Heart left ventricle (tissue), 16 donors: Measurements from ENCODE around the gene CLPTM1. TPM values are rescaled to one million over a fixed set of nuclear protein-coding genes. Genes with fewer than 3 reads are reported as not detected.
"Not testable (repeated sequence)": the region's sequence is repeated elsewhere in the genome, so short reads cannot be mapped to it uniquely, and the experiment has no call there.

Experiments
- ATAC-seq, 4 donors: fragments of 200-7000 bp; cut with Tn5 transposase; one replicate each; pipeline ENCODE4 v1.9.1; 2020 to 2022; ENCODE audit warnings: moderate library complexity in 4 of 4, mild to moderate bottlenecking in 3 of 4, moderate number of reproducible peaks in 1 of 4
- DNase-seq, 5 donors: peaks; one replicate each; pipeline ENCODE4 v3.0.0-alpha.2; 2020
- H3K27ac ChIP-seq, 12 donors: fragments of 200-600 bp; sonication (generic) in 4 of 12; one replicate each; pipeline versions ENCODE4 v1.5.0 to v1.8.0; 2016 to 2022; ENCODE audit warnings: mild to moderate bottlenecking in 2 of 12
- H3K27me3 ChIP-seq, 9 donors: fragments of 200-600 bp; sonication (generic) in 2 of 9; one replicate each; pipeline versions ENCODE4 v1.5.1 to v1.8.0; 2016 to 2022; ENCODE audit warnings: mild to moderate bottlenecking in 3 of 9
- H3K36me3 ChIP-seq, 9 donors: fragments of 200-600 bp; sonication (generic) in 2 of 9; one replicate each; pipeline versions ENCODE4 v1.5.0 to v1.8.0; 2018 to 2022; ENCODE audit warnings: mild to moderate bottlenecking in 2 of 9
- H3K4me1 ChIP-seq, 12 donors: fragments of 200-600 bp; sonication (generic) in 4 of 12; one replicate each; pipeline versions ENCODE4 v1.5.0 to v1.8.0; 2016 to 2022; ENCODE audit warnings: mild to moderate bottlenecking in 3 of 12
- H3K4me3 ChIP-seq, 12 donors: fragments of 200-600 bp; sonication (generic) in 4 of 12; one replicate each; pipeline versions ENCODE4 v1.5.0 to v1.8.0; 2017 to 2022; ENCODE audit warnings: mild to moderate bottlenecking in 9 of 12, moderate library complexity in 4 of 12
- H3K9me3 ChIP-seq, 12 donors: fragments of 200-600 bp; sonication (generic) in 4 of 12; one replicate each; pipeline versions ENCODE4 v1.5.0 to v1.8.0; 2016 to 2022; ENCODE audit warnings: mild to moderate bottlenecking in 1 of 12
- CTCF ChIP-seq, 12 donors: fragments of 200-600 bp; sonication (generic) in 4 of 12; IDR thresholded peaks; one replicate each; pipeline versions ENCODE4 v1.5.0 to v1.8.0; 2018 to 2022; ENCODE audit warnings: antibody characterized with exemption in 12 of 12, mild to moderate bottlenecking in 5 of 12
- POLR2A ChIP-seq, 2 donors: fragments of 450-650 bp; IDR thresholded peaks; one replicate each; pipeline ENCODE4 v1.6.1; 2017; ENCODE audit warnings: antibody characterized with exemption in 2 of 2, mild to moderate bottlenecking in 2 of 2, moderate library complexity in 2 of 2
- WGBS, 4 donors: extraction: QIAGEN DNeasy Blood & Tissue Kit in 2 of 4; methylation state at CpG; one replicate each; pipeline versions ENCODE4 v1.1.5 to v1.1.7; 2013 to 2018; 5-methylcytosine and 5-hydroxymethylcytosine counted together
- intact Hi-C, 10 donors: fragments of 100-400 bp; cut with DNase I; formaldehyde crosslinking; loops; one replicate each; pipeline versions ENCODE4 v1.11.1 to v1.14.2; 2022
- polyA plus RNA-seq, 2 donors: library from polyadenylated mRNA; stranded (reverse); fragments of 200-250 nt; gene quantifications; one replicate each; pipeline ENCODE4 v1.2.3, GENCODE V29; 2013
- total RNA-seq, 9 donors: library from RNA; depleted of rRNA in 2 of 9; stranded (reverse); fragments of >200 nt in 2 of 9; fragmentation: NEBNext Ultra II Directional in 3 of 9; extraction: Animal tissue kit (Norgen Biotek cat#: 25700) in 3 of 9; gene quantifications; one replicate each; pipeline versions ENCODE4 v1.1.0 to v1.2.4, GENCODE V29; 2016 to 2023
- donor health status: ischemic (EF 13 %, LVEDD 7.1; RV severe dilation, severe dysfunction).
- donor health status: healthy with polysubstance abuse.
- donor health status: DM: no; HTN: yes; CAD: no.
- donor health status: DM: no; HTN: no; CAD: no.
- donor health status: ischemic (EF 25% LVEDD 6.9; RV normal size, moderate dysfunction).
- donor health status: ischemic (EF 25% LVEDD 5.7; RV mildly dilated, moderate dysfunction).
- donor health status: healthy.
- donor health status: DM: yes; HTN: yes; CAD: no.
- donor health status: ischemic (EF 35%, LVEDD 5.7; RV mildly dilated, moderate dysfunction).
- donor health status: nonischemic (EF 11% LVEDD 7.7; RV severe dilation, severe dysfunction).
- donor health status: DM: yes; HTN: yes; CAD: no.
- donor health status: PGD.
- donor health status: ischemic (EF 29% LVEDD 5.4; RV normal size, mild dysfunction).
- donor health status: nonischemic (EF 23%, LVEDD 6.1; RV moderate dilation, normal function).

The CLPTM1 gene
- total and polyA plus RNA-seq, 11 donors = 89.2 to 120 (median 96.0) TPM

GRCh38 chr19:44912854-44913253 lies 42.3 kb upstream of the CLPTM1 start:
- H3K9me3 ChIP-seq = no peaks in the 10 kb centered on the region
- WGBS, 4 donors = 34 to 65% (median 55%) methylated on average over 6 of the region's 6 CpGs
- no peak overlapping the region for H3K4me3 ChIP-seq
- intact Hi-C loops = no loop called here
- H3K4me1 ChIP-seq = peaks cover 0 to 37% (median 8%) of the 10 kb centered on the region in 12 donors
- no peaks in the 10 kb centered on the region for H3K36me3 ChIP-seq
- no peak overlapping the region for H3K27ac ChIP-seq
- ATAC-seq (no peak), DNase-seq (peak in 1 of 5 donors; percentile 54)
- TF ChIP-seq CTCF (IDR thresholded peaks at IDR 0.05) (no peak), POLR2A (IDR thresholded peaks at IDR 0.05) (no peak)
- H3K27me3 ChIP-seq = peaks cover 0 to under 1% (median 0%) of the 10 kb centered on the region in 9 donors

GRCh38 chr19:44913512-44914432 lies 41.4 kb upstream of the CLPTM1 start:
- DNase-seq, H3K9me3 ChIP-seq, ATAC-seq, H3K27me3 ChIP-seq, H3K36me3 ChIP-seq, intact Hi-C loops, H3K27ac ChIP-seq: not testable (repeated sequence)
- Histone ChIP-seq H3K4me1 (peaks cover 0 to 37% (median 8%) of the 10 kb centered on the region in 12 donors), H3K4me3 (peak overlapping the region in 2 of 12 donors; percentile 65 to 66)
- 56 to 63% (median 60%) methylated on average over 23 of the region's 23 CpGs for WGBS, 4 donors

- peak within 1 kb of the TSS in 4 of 12 donors; percentile 20 to 45 (median 27) for H3K27ac ChIP-seq
- ATAC-seq (peak; percentile 82 to 95 (median 93)), DNase-seq (peak; percentile 82 to 87 (median 84))
- H3K4me3 ChIP-seq = peak within 1 kb of the TSS; percentile 22 to 76 (median 56)
- intact Hi-C loops, H3K9me3 ChIP-seq, H3K36me3 ChIP-seq, H3K27me3 ChIP-seq: not testable (repeated sequence)
- 5 to 10% (median 7%) methylated on average over 22 to 28 of the region's 28 CpGs for WGBS, 4 donors
- peaks cover 0 to 37% (median 8%) of the 10 kb centered on the region in 12 donors for H3K4me1 ChIP-seq
Observed at GRCh38 chr19:44914433-44915206, 40.6 kb upstream of the CLPTM1 start, which contains the start of gene APOC1. Gene APOC1, plus strand, starts transcription at chr19:44914608. Its CDS starts 284 bp downstream, at chr19:44914892.

GRCh38 chr19:44924243-44924725 lies 30.9 kb upstream of the CLPTM1 start:
- DNase-seq = no peak

More at GRCh38 chr19:44924243-44924725, 30.9 kb upstream of the CLPTM1 start:
- WGBS, 4 donors = 81 to 85% (median 83%) methylated on average over 8 of the region's 8 CpGs
- intact Hi-C loops = no loop called here
- TF ChIP-seq POLR2A (IDR thresholded peaks at IDR 0.05) (no peak), CTCF (IDR thresholded peaks at IDR 0.05) (no peak)
- Histone ChIP-seq H3K36me3 (no peaks in the 10 kb centered on the region), H3K4me3 (no peak overlapping the region), H3K9me3 (no peaks in the 10 kb centered on the region), H3K27ac (peak overlapping the region in 4 of 12 donors; percentile 4 to 58 (median 20)), H3K4me1 (peaks cover 0 to 38% (median 9%) of the 10 kb centered on the region in 12 donors), H3K27me3 (no peaks in the 10 kb centered on the region)
- no peak for ATAC-seq
